Stimulated activated CD4-positive, alpha-beta T cell treated with anti-CD3 and anti-CD28 coated beads, Interleukin-12 subunit alpha, Interleukin-12 subunit beta, amount 100 ng/mL, for 4 hours (primary cell): Measurements from ENCODE around the gene SUPT3H.

ENCODE experiments used
- DNase-seq: peaks from one replicate; pipeline ENCODE4 v3.0.0-alpha.2; 2020

SUPT3H gene

GRCh38 chr6:44820759-44821158 is 557.0 kb downstream of the SUPT3H start:
- no peak for DNase-seq

GRCh38 chr6:44820321-44820720 is 557.4 kb downstream of the SUPT3H start:
- DNase-seq = no peak

GRCh38 chr6:44811456-44811855 is 566.3 kb downstream of the SUPT3H start:
- no peak for DNase-seq

DNA sequence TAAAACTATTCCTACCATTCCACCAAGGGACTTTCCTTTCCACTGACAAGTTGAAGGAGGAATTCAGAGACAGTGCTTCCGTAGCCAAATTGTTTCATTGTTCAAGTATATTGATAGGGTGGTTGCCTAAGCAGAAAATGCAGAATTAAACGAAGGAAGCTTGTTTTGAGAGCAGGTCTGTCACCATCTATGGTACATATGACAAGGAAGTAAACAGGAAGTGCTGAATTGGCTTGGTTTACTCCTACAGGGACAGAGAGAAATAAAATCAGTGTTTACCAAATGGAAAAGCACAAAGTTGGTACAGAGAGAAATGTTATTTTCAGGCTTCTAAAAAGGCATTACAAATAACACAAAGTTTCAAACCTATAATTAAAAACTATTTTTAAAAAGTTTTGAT is 568.5 kb downstream of the SUPT3H start:
- no peak for DNase-seq

DNA sequence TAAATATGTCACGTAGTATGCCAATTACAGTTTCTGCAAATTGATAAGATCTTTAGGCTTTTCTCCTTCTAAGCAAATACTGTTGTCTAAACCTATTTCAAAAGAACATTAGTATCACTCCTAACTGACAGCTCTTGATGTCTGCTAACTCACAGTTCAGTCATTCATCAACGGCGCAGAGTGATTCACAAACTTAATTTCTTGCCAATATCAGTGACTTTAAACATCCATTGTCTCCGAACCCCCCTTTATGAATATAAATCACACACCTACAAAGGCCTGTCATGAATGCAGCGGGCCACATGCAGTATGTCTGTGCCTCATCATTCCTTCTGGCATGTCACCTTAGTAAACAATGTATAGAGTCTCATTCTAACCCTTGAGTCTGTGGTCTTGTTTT is 569.6 kb downstream of the SUPT3H start:
- no peak for DNase-seq

DNA sequence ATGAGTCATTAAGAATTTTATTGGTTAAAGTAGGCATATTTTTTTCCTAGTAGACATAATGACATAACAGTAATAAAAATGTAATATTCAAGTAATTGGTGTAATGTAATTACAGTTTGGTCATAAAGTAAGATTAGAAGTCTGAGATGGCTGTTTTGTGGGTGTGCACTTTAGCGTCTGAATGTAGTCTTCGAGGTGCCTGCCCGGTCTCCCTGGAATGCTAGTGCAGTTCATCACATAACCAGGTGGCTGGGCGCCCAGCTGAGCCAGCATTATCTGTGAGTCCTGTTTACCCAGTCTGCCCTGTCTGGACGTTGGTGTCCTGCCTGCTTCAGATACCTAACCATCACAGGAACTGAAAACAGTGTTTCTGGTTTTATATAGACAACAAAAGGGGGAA is 571.1 kb downstream of the SUPT3H start:
- DNase-seq = no peak

DNA sequence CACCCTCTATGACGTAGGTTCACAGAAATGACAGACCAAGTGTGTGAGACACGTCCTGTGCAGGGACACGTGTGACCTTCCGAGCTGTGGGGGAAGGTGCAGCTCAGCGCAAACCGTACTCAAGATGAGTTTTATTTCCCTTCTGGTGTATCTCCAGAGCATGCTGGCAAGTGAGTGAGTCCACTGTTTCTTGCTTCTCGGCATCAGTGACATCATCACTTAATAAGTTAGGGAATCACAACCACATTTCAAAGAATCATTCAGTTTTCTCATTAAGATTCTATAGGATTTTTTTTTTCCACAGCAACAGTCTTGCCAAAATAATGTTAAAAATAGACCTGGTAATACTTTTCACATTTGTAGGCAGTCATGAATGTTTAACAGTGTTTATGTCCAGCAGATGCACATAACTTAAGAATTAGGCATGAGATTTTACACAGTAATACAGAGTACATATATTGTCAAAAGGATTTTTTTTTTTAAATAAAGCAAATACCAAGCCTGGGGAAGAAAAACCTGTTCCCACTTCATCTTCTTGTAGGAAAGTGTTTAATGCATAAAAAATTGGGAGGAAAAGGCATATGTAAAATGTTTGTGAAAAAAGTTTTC is 572.4 kb downstream of the SUPT3H start:
- no peak for DNase-seq

- DNase-seq = no peak
Measured at GRCh38 chr6:44804546-44805159, 573.1 kb downstream of the SUPT3H start.

DNA sequence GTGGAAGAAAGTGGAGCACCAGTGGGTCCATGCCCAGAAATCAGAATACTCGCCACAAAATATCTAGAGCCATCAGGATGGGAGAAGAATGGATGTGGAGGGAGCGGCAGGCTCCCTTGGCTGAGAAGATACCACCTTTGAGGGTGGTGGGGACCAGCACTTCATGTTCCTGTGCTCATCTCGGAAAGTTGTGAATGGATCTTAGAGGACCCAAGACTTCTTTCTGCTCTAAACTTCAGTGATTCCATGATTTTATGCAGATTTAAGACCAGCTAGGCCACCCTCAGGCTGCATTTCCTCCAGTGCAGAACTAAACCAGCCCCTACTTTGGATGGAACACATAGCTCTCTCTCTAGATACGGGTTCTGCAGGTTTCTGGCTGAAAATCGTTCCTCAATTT is 573.7 kb downstream of the SUPT3H start:
- DNase-seq = no peak

GRCh38 chr6:44800784-44801592 is 576.7 kb downstream of the SUPT3H start:
- no peak for DNase-seq

- DNase-seq = no peak
Measured at GRCh38 chr6:44800171-44800783, 577.5 kb downstream of the SUPT3H start.

DNA sequence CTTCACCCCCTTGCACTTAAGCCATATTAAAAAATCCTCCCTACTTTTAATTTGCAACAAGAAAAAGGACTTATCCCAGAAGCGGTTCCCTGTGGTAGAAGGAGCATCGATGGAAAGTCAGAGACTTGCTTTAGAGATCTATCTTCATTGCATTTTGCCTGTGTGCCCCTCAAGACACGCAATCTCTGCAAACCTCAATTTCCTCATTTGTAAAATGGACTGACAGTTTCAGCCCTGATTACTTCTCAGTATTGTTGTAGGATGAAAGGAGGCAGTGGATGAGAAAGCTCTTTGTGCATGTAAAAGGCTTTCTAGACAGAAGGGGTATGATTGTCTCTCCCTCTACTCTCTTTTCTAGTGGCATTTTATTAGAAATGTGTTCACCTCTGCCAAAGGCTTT is 580.0 kb downstream of the SUPT3H start:
- no peak for DNase-seq

GRCh38 chr6:44795326-44795725 is 582.4 kb downstream of the SUPT3H start:
- DNase-seq = no peak

- DNase-seq = no peak
Measured at GRCh38 chr6:44789806-44790205, 587.9 kb downstream of the SUPT3H start.

- DNase-seq = no peak
Measured at GRCh38 chr6:44789061-44789460, 588.7 kb downstream of the SUPT3H start.

- no peak for DNase-seq
Measured at GRCh38 chr6:44788387-44788981, 589.2 kb downstream of the SUPT3H start.

DNA sequence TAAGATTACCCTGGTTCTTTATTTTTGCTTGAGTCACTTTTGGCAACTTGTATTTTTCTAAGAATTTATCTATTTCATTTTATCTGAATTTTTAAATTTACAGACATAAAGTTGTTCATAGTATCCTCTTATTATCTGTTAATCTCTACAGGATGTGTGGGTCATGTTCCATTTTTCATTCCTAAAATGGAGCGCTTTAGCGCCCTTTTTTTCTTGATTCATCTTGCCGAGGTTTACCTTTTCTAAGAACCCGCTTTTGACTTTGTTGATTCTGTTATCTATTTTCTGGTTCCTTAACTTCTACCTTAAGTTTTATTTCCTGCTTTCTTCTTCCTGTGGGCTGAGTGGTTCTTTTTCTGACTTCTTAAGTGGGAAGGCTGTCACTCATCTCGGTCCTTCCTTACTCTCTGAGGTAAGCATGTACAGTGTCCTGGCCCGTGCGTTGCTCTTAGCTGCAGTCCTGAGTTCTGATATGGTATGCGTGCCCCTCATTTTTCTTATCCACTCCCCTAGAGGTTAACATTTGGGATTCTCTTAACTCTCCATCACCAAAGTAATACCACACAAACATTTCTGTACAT is 590.4 kb downstream of the SUPT3H start:
- no peak for DNase-seq

DNA sequence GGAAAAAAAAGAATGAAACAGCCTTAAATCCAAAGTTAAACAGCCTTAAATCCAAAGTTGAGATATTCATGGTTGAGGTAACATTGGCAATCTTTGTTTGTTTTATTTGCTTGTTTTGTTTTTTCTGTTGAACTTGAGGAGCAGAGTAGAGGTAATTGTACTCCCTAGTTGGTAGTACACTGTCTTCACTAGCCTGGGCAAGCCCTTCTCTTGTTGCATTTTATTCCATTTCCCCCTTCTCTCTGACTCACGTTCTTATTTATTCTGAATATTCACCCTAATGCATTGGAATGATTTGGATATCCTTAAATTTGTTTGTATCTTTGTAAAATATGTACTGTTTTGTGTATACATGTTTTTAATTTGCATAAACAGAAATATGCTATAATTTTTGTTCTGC is 592.6 kb downstream of the SUPT3H start:
- no peak for DNase-seq

DNA sequence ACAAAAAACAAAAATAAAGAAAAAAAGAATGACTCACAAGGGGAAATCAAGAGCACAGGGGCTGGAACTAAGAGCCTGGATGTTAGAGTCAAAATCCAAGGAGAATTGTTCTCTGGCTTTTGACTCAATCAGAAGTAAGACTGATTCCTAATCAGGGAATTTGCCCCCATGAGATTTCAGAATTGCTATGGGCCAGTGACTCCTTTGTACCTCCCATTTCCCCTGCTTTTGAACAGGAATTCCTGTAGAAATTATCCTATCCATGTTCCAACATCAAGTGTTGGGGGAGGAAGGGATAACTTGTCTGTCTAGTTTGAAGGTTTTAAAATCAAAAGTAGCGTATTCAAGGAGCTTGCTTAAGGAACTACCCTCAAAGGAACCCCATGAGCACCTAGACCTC is 593.5 kb downstream of the SUPT3H start:
- DNase-seq = no peak

GRCh38 chr6:44782892-44783291 is 594.8 kb downstream of the SUPT3H start:
- no peak for DNase-seq

DNA sequence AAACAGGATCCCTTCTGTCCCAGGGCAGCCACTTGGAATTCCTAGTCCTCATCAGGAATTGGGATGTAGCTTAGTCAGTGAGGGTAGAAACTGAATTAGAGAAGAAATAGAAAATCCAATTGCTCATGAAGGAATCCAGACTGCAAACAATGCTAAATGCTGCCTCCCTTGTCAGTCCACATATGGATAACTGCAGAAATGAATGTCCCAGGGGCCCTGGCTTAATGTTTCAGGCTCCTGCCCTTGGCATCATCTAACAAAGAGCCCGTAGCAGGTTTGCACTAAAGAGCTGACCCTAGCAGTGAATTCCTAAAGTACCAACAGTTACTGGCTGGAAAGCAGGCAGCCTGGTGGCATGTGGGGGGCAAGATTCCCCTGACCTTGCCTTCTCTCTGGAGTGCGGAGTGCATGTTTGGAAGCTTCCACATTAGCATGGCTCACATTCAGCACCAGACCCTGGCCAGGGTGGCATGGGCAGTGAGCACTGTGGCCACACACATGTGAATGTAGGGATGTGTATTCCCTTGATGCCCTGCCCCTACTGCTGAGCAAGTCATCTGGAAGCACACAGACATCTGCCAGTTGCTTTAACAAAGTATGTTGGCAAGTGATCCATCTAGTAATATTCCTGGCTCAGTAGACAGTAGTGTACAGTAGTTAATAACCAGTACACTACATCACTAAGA is 595.7 kb downstream of the SUPT3H start:
- DNase-seq = no peak

- DNase-seq = no peak
Measured at GRCh38 chr6:44780161-44780560, 597.6 kb downstream of the SUPT3H start.
